ENCODE results near the gene BTRC.

Gene BTRC

GRCh38 chr10:101578192-101578591 is 224.2 kb downstream of the BTRC start:
- TF ChIP-seq CTCF (IDR thresholded peaks at IDR 0.05) = no peak

- TF ChIP-seq CTCF (IDR thresholded peaks at IDR 0.05) = no peak
These were observed 225.0 kb downstream of the BTRC start for GRCh38 chr10:101578803-101579515.

- TF ChIP-seq CTCF (IDR thresholded peaks at IDR 0.05) = no peak
These were observed 225.5 kb downstream of the BTRC start for GRCh38 chr10:101579516-101579870.

GRCh38 chr10:101580486-101581399 is 226.8 kb downstream of the BTRC start:
- TF ChIP-seq CTCF (IDR thresholded peaks at IDR 0.05) = no peak

- no peak for TF ChIP-seq CTCF (IDR thresholded peaks at IDR 0.05)
These were observed 231.9 kb downstream of the BTRC start for GRCh38 chr10:101585841-101586240.

GRCh38 chr10:101587725-101588653 is 234.0 kb downstream of the BTRC start, which contains the start of the genes DPCD and POLL:
DPCD (plus strand) TSS chr10:101588321; CDS start chr10:101588337, 16 bp downstream.
POLL (minus strand) TSS chr10:101588257; CDS start chr10:101587360, 897 bp downstream.
- TF ChIP-seq CTCF (IDR thresholded peaks at IDR 0.05) = no peak

- no peak for TF ChIP-seq CTCF (IDR thresholded peaks at IDR 0.05)
These were observed 234.9 kb downstream of the BTRC start for GRCh38 chr10:101588879-101589278.
